A204.1 (cell line): Measurements from ENCODE around the gene SUSD3.

ENCODE experiments used
- FAIRE-seq: peaks from 2 replicates; lab custom pipeline; 2012; peaks lifted over from hg19 to GRCh38; lab: Jason Lieb, UNC

Gene SUSD3

GRCh38 chr9:93077367-93077766 is 18.9 kb downstream of the SUSD3 start:
- FAIRE-seq = no peak

- FAIRE-seq = no peak
Observed at GRCh38 chr9:93077811-93078210, 19.3 kb downstream of the SUSD3 start.

- FAIRE-seq = no peak
Observed at GRCh38 chr9:93079371-93079770, 20.9 kb downstream of the SUSD3 start.

GRCh38 chr9:93080406-93080805 is 21.9 kb downstream of the SUSD3 start:
- FAIRE-seq = no peak

GRCh38 chr9:93081081-93081529 is 22.6 kb downstream of the SUSD3 start:
- FAIRE-seq = no peak

- no peak for FAIRE-seq
Observed at GRCh38 chr9:93081931-93082330, 23.4 kb downstream of the SUSD3 start.

GRCh38 chr9:93082841-93083411 is 24.4 kb downstream of the SUSD3 start:
- no peak for FAIRE-seq

GRCh38 chr9:93083592-93084470 is 25.3 kb downstream of the SUSD3 start:
- no peak for FAIRE-seq

- no peak for FAIRE-seq
Observed at GRCh38 chr9:93084471-93084881, 26.0 kb downstream of the SUSD3 start.

GRCh38 chr9:93085676-93086075 is 27.2 kb downstream of the SUSD3 start:
- FAIRE-seq = no peak

- no peak for FAIRE-seq
Observed at GRCh38 chr9:93086447-93087224, 28.1 kb downstream of the SUSD3 start.

- FAIRE-seq = no peak
Observed at GRCh38 chr9:93087971-93088655, 29.6 kb downstream of the SUSD3 start.

- no peak for FAIRE-seq
Observed at GRCh38 chr9:93088656-93089015, 30.1 kb downstream of the SUSD3 start.

- no peak for FAIRE-seq
Observed at GRCh38 chr9:93089024-93089423, 30.5 kb downstream of the SUSD3 start.

- FAIRE-seq = no peak
Observed at GRCh38 chr9:93089481-93089991, 31.0 kb downstream of the SUSD3 start.

GRCh38 chr9:93090091-93090655 is 31.7 kb downstream of the SUSD3 start:
- no peak for FAIRE-seq

- no peak for FAIRE-seq
Observed at GRCh38 chr9:93091056-93091452, 32.6 kb downstream of the SUSD3 start.

GRCh38 chr9:93091453-93092081 is 33.1 kb downstream of the SUSD3 start:
- no peak for FAIRE-seq

GRCh38 chr9:93092251-93092991 is 33.9 kb downstream of the SUSD3 start:
- no peak for FAIRE-seq

GRCh38 chr9:93093127-93093876 is 34.8 kb downstream of the SUSD3 start:
- FAIRE-seq = no peak
